ENCODE data around the gene CUL9. TPM values are rescaled to one million over a fixed set of nuclear protein-coding genes. Genes with fewer than 3 reads are reported as not detected.

CUL9 gene
- total and polyA plus RNA-seq, 11 donors, result 6.5 to 22.3 (median 12.5) TPM

DNA sequence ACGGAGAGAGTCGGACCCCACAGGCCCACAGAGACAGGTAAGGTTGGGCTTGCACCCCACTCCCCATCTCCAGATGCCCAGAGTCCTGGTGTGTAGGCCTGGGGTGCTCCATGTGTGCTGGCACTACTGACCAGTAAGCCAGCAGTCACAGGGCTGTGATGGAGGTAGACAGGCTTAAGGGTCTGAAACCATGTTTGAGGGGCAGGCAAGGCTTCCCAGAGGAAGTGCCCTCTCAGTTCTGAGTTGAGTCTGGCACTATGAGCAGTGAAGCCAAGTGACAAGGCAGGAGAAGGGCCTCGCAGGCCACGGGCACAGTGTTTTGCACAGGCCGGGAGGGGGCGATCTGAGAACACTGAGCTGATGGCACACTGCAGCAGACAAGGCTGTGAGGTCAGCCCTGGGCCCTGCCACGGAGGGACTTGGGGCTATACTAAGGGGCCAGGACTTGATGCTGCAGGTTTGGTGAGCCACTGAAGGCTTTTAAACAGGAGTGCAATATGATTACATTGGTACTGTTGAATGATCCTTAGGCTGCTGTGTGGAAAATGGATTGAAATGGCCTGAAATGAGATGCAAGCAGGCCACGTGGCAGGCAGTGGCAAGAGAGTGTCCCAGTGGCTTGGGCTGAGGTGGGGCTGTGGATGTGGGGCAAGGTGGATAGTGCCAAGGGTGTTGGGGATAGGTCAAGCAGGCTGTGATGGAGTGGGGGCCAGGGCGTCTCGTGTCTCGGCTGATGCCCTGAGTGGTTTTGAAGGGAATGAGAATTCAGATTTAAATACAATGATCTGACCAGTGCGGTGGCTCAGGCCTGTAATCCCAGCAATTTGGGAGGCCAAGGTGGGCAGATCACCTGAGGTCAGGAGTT, 81.5 kb downstream of the CUL9 start:
- Histone ChIP-seq H3K27ac (no peak overlapping the region), H3K4me1 (peaks cover 0 to 25% (median 10%) of the 10 kb centered on the region in 12 donors), H3K9me3 (no peaks in the 10 kb centered on the region), H3K36me3 (no peaks in the 10 kb centered on the region), H3K4me3 (no peak overlapping the region), H3K27me3 (peaks cover 0 to 6% (median 0%) of the 10 kb centered on the region in 9 donors)
- intact Hi-C loops (cut with DNase I), result loop anchor here (1.0 to 10.0 kb wide), 8 partner anchors 69 to 244 kb away; no protein-coding TSS in a partner anchor
- WGBS, 4 donors, result 52 to 59% (median 56%) methylated on average over 10 to 12 of the region's 12 CpGs
- TF ChIP-seq, protein P1, sequence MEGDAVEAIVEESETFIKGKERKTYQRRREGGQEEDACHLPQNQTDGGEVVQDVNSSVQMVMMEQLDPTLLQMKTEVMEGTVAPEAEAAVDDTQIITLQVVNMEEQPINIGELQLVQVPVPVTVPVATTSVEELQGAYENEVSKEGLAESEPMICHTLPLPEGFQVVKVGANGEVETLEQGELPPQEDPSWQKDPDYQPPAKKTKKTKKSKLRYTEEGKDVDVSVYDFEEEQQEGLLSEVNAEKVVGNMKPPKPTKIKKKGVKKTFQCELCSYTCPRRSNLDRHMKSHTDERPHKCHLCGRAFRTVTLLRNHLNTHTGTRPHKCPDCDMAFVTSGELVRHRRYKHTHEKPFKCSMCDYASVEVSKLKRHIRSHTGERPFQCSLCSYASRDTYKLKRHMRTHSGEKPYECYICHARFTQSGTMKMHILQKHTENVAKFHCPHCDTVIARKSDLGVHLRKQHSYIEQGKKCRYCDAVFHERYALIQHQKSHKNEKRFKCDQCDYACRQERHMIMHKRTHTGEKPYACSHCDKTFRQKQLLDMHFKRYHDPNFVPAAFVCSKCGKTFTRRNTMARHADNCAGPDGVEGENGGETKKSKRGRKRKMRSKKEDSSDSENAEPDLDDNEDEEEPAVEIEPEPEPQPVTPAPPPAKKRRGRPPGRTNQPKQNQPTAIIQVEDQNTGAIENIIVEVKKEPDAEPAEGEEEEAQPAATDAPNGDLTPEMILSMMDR (IDR thresholded peaks at IDR 0.05), result peak; percentile 58 to 77 (median 68)
- no peak for TF ChIP-seq POLR2A (IDR thresholded peaks at IDR 0.05)
- DNase-seq, result peak; percentile 74 to 88 (median 80)
- ATAC-seq, result peak; percentile 67 to 84 (median 80)

DNA sequence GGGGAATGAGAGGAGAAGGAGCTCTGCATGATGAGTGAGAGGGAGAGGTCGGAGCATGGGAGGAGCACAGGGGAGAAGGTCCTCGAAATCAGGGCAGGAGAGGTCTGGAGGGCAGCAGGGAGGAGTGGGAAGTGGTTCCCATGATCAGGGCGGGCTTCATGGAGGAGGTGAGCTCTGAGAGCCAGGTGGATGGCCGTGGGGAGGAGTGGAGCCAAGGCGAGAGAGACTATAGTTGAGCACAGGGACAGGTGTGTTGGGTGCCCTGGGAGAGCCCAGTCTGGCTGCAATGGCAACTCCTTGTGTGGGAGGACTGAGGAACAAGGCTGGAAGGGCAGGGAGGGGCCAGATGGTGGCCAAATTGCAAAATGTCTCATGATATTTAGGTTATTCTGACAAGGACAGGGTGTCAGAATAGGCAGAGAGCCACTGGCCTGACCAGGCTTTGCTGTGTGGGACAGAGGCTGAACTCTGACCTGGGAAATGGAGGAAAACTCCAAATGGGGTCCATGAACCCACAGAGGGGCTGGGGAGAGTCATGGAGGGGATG, 82.7 kb downstream of the CUL9 start:
- peaks cover 0 to 33% (median 20%) of the 10 kb centered on the region in 12 donors for H3K4me1 ChIP-seq
- no peak overlapping the region for H3K4me3 ChIP-seq
- intact Hi-C loops (cut with DNase I), result loop anchor here (2.0 to 10.0 kb wide), 7 partner anchors 68 to 243 kb away; no protein-coding TSS in a partner anchor
- TF ChIP-seq, protein P1 (IDR thresholded peaks at IDR 0.05), result no peak
- TF ChIP-seq POLR2A (IDR thresholded peaks at IDR 0.05), result no peak
- peaks cover 0 to 16% (median 0%) of the 10 kb centered on the region in 9 donors for H3K27me3 ChIP-seq
- no peak overlapping the region for H3K27ac ChIP-seq
- 83 to 91% (median 84%) methylated on average over 5 of the region's 5 CpGs for WGBS, 4 donors
- H3K36me3 ChIP-seq, result no peaks in the 10 kb centered on the region
- ATAC-seq, result no peak
- peak in 1 of 5 donors; percentile 42 for DNase-seq
- H3K9me3 ChIP-seq, result no peaks in the 10 kb centered on the region

DNA sequence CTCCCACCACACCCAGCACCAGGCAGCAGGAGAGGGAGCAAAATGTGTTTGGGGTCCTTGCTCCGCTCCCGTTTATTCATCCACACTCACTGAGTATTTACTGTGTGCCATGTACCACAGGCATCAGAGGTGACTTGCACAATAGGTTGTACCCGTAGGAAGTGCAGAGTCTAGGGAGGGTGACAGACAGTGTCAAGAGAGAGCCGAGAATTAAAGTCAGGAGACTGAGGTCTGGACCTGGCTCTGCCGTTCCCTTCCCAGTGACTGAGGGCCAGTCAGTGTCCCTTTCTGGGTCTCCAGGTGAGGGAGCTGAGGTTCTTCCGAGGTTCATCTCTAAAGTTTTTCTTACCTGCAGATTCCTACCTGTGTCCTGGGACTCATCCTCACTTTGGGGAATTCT, 83.6 kb downstream of the CUL9 start:
- WGBS, 4 donors, result 85 to 98% (median 89%) methylated on average over 6 of the region's 6 CpGs

More for the DNA sequence above, 83.6 kb downstream of the CUL9 start:
- Histone ChIP-seq H3K27me3 (peaks cover 0 to 17% (median 0%) of the 10 kb centered on the region in 9 donors), H3K4me1 (peaks cover 0 to 33% (median 23%) of the 10 kb centered on the region in 12 donors), H3K4me3 (no peak overlapping the region), H3K9me3 (no peaks in the 10 kb centered on the region), H3K36me3 (no peaks in the 10 kb centered on the region), H3K27ac (no peak overlapping the region)
- TF ChIP-seq, protein P1 (IDR thresholded peaks at IDR 0.05), result no peak
- TF ChIP-seq POLR2A (IDR thresholded peaks at IDR 0.05), result no peak
- no peak for DNase-seq
- ATAC-seq, result no peak
- intact Hi-C loops (cut with DNase I), result loop anchor here in 7 of 10 donors (2.0 to 10.0 kb wide), 7 partner anchors 67 to 242 kb away; no protein-coding TSS in a partner anchor
